A549 (cell line): ENCODE results near the gene SEMA4D. TPM values are rescaled to one million over a fixed set of nuclear protein-coding genes. Genes with fewer than 3 reads are reported as not detected.

ENCODE experiments used
- ATAC-seq, 2 experiments: fragments of 200-7000 bp in 1 of 2; fragments of >200 bp in 1 of 2; cut with Nextera tagmentation in 1 of 2; cut with Tn5 transposase in 1 of 2; 3 replicates each; pipeline versions ENCODE4 v1.8.0 to v1.9.1; 2018 to 2020; ENCODE audit warnings: mild to moderate bottlenecking in 1 of 2, moderate library complexity in 1 of 2
- CTCF ChIA-PET: fragments of 300-600 bp; sonication (Branson Sonifier 250); formaldehyde crosslinking; extraction: SDS; loops from one replicate; lab custom pipeline; 2021; ENCODE audit warnings: antibody characterized with exemption, inconsistent platforms; lab: Yijun Ruan, JAX
- POLR2A ChIA-PET: fragments of 350-600 bp; formaldehyde crosslinking; extraction: SDS; loops from one replicate; lab custom pipeline; 2021; ENCODE audit warnings: antibody characterized with exemption, inconsistent platforms; lab: Yijun Ruan, JAX
- DNase-seq, 2 experiments: peaks; one replicate each; pipeline versions ENCODE4 v3.0.0 to v3.0.0-alpha.2; 2011 to 2016; ENCODE audit warnings: low read depth in 1 of 2, low spot score in 1 of 2
- FAIRE-seq: peaks from 2 replicates; lab custom pipeline; 2011; peaks lifted over from hg19 to GRCh38; lab: Jason Lieb, UNC
- H3K27ac ChIP-seq, 2 experiments: fragments of >200 bp; sonication (Bioruptor Twin); formaldehyde crosslinking; 3 replicates each; pipeline ENCODE4 v1.5.1; 2016 to 2017
- H3K4me1 ChIP-seq: fragments of >200 bp; sonication (Bioruptor Twin); formaldehyde crosslinking; 3 replicates; pipeline ENCODE4 v1.6.1; 2016
- H3K4me2 ChIP-seq: fragments of >200 bp; sonication (Bioruptor Twin); formaldehyde crosslinking; 3 replicates; pipeline ENCODE4 v1.6.1; 2016
- H3K4me3 ChIP-seq: fragments of >200 bp; sonication (Bioruptor Twin); formaldehyde crosslinking; 3 replicates; pipeline ENCODE4 v1.5.1; 2016
- H3K9me3 ChIP-seq: fragments of >200 bp; sonication (Bioruptor Twin); formaldehyde crosslinking; 3 replicates; pipeline ENCODE4 v1.6.1; 2016
- ATOH8 ChIP-seq: fragments of 250-450 bp; sonication (Bioruptor Pico); IDR thresholded peaks from 2 replicates; pipeline ENCODE4 v1.5.0; 2020; ENCODE audit warnings: low read depth, mild to moderate bottlenecking, moderate library complexity
- BHLHE40 ChIP-seq: IDR thresholded peaks from 2 replicates; pipeline ENCODE4 v1.6.1; 2012; ENCODE audit warnings: low read depth, low read length, inconsistent platforms
- CBX2 ChIP-seq: fragments of 200-600 bp; sonication (generic); IDR thresholded peaks from 2 replicates; pipeline ENCODE4 v1.6.1; 2016; ENCODE audit warnings: low read depth, mild to moderate bottlenecking, borderline replicate concordance
- CTCF ChIP-seq: fragments of >200 bp; sonication (Bioruptor Twin); formaldehyde crosslinking; IDR thresholded peaks from 3 replicates; pipeline ENCODE4 v1.5.1; 2016
- EHMT2 ChIP-seq: fragments of 200-600 bp; sonication (generic); IDR thresholded peaks from 2 replicates; pipeline ENCODE4 v1.6.1; 2016; ENCODE audit warnings: antibody characterized with exemption, low read depth, mild to moderate bottlenecking, moderate library complexity
- EP300 ChIP-seq, 2 experiments: fragments of >200 bp; sonication (Bioruptor Twin); formaldehyde crosslinking; IDR thresholded peaks; 2 replicates in 1 of 2; 3 replicates in 1 of 2; pipeline ENCODE4 v1.6.1; 2016 to 2017
- ESRRA ChIP-seq: fragments of 150-350 bp; IDR thresholded peaks from 2 replicates; pipeline ENCODE4 v1.6.1; 2014; ENCODE audit warnings: mild to moderate bottlenecking, low read length, borderline replicate concordance
- FOSB ChIP-seq: fragments of 250-450 bp; sonication (Bioruptor Pico); IDR thresholded peaks from 2 replicates; pipeline ENCODE4 v1.5.0; 2020; ENCODE audit warnings: mild to moderate bottlenecking, moderate library complexity
- FOXS1 ChIP-seq: fragments of 250-450 bp; sonication (Bioruptor Pico); IDR thresholded peaks from 2 replicates; pipeline ENCODE4 v1.5.0; 2020; ENCODE audit warnings: mild to moderate bottlenecking, moderate library complexity
- HEYL ChIP-seq: fragments of 250-450 bp; sonication (Bioruptor Pico); IDR thresholded peaks from 2 replicates; pipeline ENCODE4 v1.8.0; 2021; ENCODE audit warnings: mild to moderate bottlenecking, moderate library complexity
- HOXB5 ChIP-seq: fragments of 250-450 bp; sonication (Bioruptor Pico); IDR thresholded peaks from 2 replicates; pipeline ENCODE4 v1.5.0; 2020; ENCODE audit warnings: mild to moderate bottlenecking, moderate library complexity
- JUN ChIP-seq, 2 experiments: fragments of >200 bp; sonication (Bioruptor Twin); formaldehyde crosslinking; IDR thresholded peaks; 2 replicates in 1 of 2; 3 replicates in 1 of 2; pipeline ENCODE4 v1.6.1; 2016 to 2017
- JUNB ChIP-seq: fragments of >200 bp; sonication (Bioruptor Twin); formaldehyde crosslinking; IDR thresholded peaks from 2 replicates; pipeline ENCODE4 v1.6.1; 2016
- NFE2L2 ChIP-seq: fragments of 150-350 bp; conservative IDR thresholded peaks from 2 replicates; pipeline ENCODE4 v1.6.1; 2014; ENCODE audit warnings: low read length
- PHF8 ChIP-seq: fragments of 200-600 bp; sonication (generic); IDR thresholded peaks from 2 replicates; pipeline ENCODE4 v1.6.1; 2016; ENCODE audit warnings: low read depth, mild to moderate bottlenecking, antibody characterized with exemption, moderate library complexity, borderline replicate concordance
- POLR2AphosphoS2 ChIP-seq: conservative IDR thresholded peaks from 2 replicates; pipeline ENCODE4 v1.6.1; 2012; ENCODE audit warnings: low read length, improper control_type of control experiment, inconsistent platforms
- TP53 ChIP-seq: fragments of 250-450 bp; sonication (Bioruptor Pico); IDR thresholded peaks from 2 replicates; pipeline ENCODE4 v1.5.0; 2021; ENCODE audit warnings: mild to moderate bottlenecking, moderate library complexity
- ZC3H11A ChIP-seq: fragments of 450-650 bp; IDR thresholded peaks from 2 replicates; pipeline ENCODE4 v1.6.1; 2014; ENCODE audit warnings: antibody characterized with exemption, mild to moderate bottlenecking
- ZFP36 ChIP-seq: fragments of 450-650 bp; IDR thresholded peaks from 2 replicates; pipeline ENCODE4 v1.6.1; 2014; ENCODE audit warnings: borderline replicate concordance; ENCODE audit not compliant: partially characterized antibody
- WGBS: methylation state at CpG from one replicate; pipeline ENCODE4 v1.1.6; 2017; ENCODE audit errors: missing lambda C conversion rate; 5-methylcytosine and 5-hydroxymethylcytosine counted together
- polyA plus RNA-seq, 4 experiments: library from polyadenylated mRNA; depleted of rRNA in 3 of 4; stranded (reverse); fragments of >200 nt; fragmentation: RNase III in 1 of 4; extraction: RNeasy Plus Mini Kit Qiagen cat#74134 plus additional on column Dnase treatment in 1 of 4; gene quantifications; 2 replicates in 3 of 4; 3 replicates in 1 of 4; pipeline ENCODE4 v1.2.3, GENCODE V29; 2011 to 2017

The SEMA4D gene
- polyA plus RNA-seq, 2 of the 4 experiments (the other 2 are of a cell fraction) = 5.3 to 7.2 TPM

GRCh38 chr9:89518466-89519365, 20.8 kb upstream of the SEMA4D start:
- DNase-seq = no peak
- ChIA-PET CTCF (interaction anchor here (0.6 to 4.1 kb wide), 3 partner anchors 10 to 582 kb away, joined by 4 to 16 read pairs (median 5); no protein-coding TSS in a partner anchor), POLR2A (no interaction called here)
- no peak for TF ChIP-seq CTCF
- TF ChIP-seq ZC3H11A = no peak
- no peak for TF ChIP-seq CBX2
- no peak for TF ChIP-seq EP300 (IDR thresholded peaks at IDR 0.05)
- Histone ChIP-seq H3K4me3 (no peak overlapping the region), H3K4me1 (no peaks in the 10 kb centered on the region; the same call in 2 of the 3 replicates), H3K4me2 (no peak overlapping the region), H3K27ac (no peak overlapping the region), H3K9me3 (no peaks in the 10 kb centered on the region)
- ATAC-seq = no peak
- WGBS = 73% methylated on average over 6 of the region's 6 CpGs
- FAIRE-seq = no peak

- no peak for FAIRE-seq
- H3K27ac ChIP-seq = no peak overlapping the region
- no peak for ATAC-seq
- no peaks in the 10 kb centered on the region; the same call in 2 of the 3 replicates for H3K4me1 ChIP-seq
- no peak overlapping the region for H3K4me3 ChIP-seq
- no peaks in the 10 kb centered on the region for H3K9me3 ChIP-seq
- WGBS = 68% methylated on average over 6 of the region's 6 CpGs
- ChIA-PET POLR2A (no interaction called here), CTCF (no interaction called here)
- H3K4me2 ChIP-seq = no peak overlapping the region
- no peak for DNase-seq
- TF ChIP-seq PHF8 = no peak
- no peak for TF ChIP-seq ATOH8
- no peak for TF ChIP-seq JUN (IDR thresholded peaks at IDR 0.05)
- no peak for TF ChIP-seq BHLHE40
- TF ChIP-seq NFE2L2 = no peak
- no peak for TF ChIP-seq ZFP36
Observed at GRCh38 chr9:89515416-89515815, 17.5 kb upstream of the SEMA4D start.

GRCh38 chr9:89514956-89515355, 17.0 kb upstream of the SEMA4D start:
- Histone ChIP-seq H3K4me1 (no peaks in the 10 kb centered on the region; the same call in 2 of the 3 replicates), H3K9me3 (no peaks in the 10 kb centered on the region), H3K27ac (no peak overlapping the region), H3K4me3 (no peak overlapping the region), H3K4me2 (no peak overlapping the region)
- DNase-seq (no peak), FAIRE-seq (no peak), ATAC-seq (no peak)
- WGBS = 30% methylated on average over 6 of the region's 6 CpGs
- POLR2A ChIA-PET = no interaction called here
- no peak for TF ChIP-seq HEYL (CRISPR knock-in tag)
- TF ChIP-seq HOXB5 (CRISPR knock-in tag) = no peak
- TF ChIP-seq ZC3H11A = no peak
- no peak for TF ChIP-seq ESRRA
- no peak for TF ChIP-seq FOXS1 (CRISPR knock-in tag)
- TF ChIP-seq EHMT2 = no peak
- TF ChIP-seq NFE2L2 = no peak
- TF ChIP-seq TP53 (CRISPR knock-in tag) = no peak
- no peak for TF ChIP-seq JUNB
- no peak for TF ChIP-seq ZFP36
- TF ChIP-seq FOSB (CRISPR knock-in tag) = no peak
- TF ChIP-seq POLR2AphosphoS2 = no peak
- CTCF ChIA-PET = no interaction called here
